ENCODE data around the gene TESK2.

DNA sequence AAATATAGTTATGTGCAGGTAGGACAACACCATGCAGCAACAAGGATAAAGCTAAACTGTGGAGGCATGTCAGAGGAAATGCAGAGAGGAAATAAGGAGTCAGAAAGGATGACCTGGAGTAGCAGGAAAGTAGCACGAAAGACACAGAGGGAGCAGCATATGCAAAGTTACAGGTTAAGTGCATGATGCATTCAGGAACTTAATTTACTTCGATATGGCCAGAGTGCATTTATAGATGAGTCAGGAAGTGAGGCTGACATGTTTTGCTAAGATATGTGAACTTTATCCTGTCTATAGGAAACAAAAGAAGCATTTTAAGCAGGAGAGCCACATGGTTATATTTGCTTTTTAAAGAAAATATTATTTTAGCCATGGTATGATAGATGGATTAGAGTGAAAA lies 135.3 kb downstream of the TESK2 start:
- TF ChIP-seq, protein P1, sequence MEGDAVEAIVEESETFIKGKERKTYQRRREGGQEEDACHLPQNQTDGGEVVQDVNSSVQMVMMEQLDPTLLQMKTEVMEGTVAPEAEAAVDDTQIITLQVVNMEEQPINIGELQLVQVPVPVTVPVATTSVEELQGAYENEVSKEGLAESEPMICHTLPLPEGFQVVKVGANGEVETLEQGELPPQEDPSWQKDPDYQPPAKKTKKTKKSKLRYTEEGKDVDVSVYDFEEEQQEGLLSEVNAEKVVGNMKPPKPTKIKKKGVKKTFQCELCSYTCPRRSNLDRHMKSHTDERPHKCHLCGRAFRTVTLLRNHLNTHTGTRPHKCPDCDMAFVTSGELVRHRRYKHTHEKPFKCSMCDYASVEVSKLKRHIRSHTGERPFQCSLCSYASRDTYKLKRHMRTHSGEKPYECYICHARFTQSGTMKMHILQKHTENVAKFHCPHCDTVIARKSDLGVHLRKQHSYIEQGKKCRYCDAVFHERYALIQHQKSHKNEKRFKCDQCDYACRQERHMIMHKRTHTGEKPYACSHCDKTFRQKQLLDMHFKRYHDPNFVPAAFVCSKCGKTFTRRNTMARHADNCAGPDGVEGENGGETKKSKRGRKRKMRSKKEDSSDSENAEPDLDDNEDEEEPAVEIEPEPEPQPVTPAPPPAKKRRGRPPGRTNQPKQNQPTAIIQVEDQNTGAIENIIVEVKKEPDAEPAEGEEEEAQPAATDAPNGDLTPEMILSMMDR (IDR thresholded peaks at IDR 0.05; ENCODE audit: poor library complexity, severe bottlenecking): no peak
- TF ChIP-seq TAF1 (IDR thresholded peaks at IDR 0.05; ENCODE audit: low read depth) (no peak), SMC3 (conservative IDR thresholded peaks at IDR 0.05; ENCODE audit: poor library complexity) (no peak), EP300 (conservative IDR thresholded peaks at IDR 0.05; ENCODE audit: poor library complexity, severe bottlenecking) (no peak), EZH2 (IDR thresholded peaks at IDR 0.05; ENCODE audit: borderline replicate concordance, insufficient read depth, low read length, poor library complexity, severe bottlenecking) (no peak), POLR2AphosphoS5 (IDR thresholded peaks at IDR 0.05) (no peak), MXI1 (conservative IDR thresholded peaks at IDR 0.05; ENCODE audit: poor library complexity, severe bottlenecking) (no peak), RAD21 (conservative IDR thresholded peaks at IDR 0.05) (no peak)
- TF ChIP-seq, protein P2, sequence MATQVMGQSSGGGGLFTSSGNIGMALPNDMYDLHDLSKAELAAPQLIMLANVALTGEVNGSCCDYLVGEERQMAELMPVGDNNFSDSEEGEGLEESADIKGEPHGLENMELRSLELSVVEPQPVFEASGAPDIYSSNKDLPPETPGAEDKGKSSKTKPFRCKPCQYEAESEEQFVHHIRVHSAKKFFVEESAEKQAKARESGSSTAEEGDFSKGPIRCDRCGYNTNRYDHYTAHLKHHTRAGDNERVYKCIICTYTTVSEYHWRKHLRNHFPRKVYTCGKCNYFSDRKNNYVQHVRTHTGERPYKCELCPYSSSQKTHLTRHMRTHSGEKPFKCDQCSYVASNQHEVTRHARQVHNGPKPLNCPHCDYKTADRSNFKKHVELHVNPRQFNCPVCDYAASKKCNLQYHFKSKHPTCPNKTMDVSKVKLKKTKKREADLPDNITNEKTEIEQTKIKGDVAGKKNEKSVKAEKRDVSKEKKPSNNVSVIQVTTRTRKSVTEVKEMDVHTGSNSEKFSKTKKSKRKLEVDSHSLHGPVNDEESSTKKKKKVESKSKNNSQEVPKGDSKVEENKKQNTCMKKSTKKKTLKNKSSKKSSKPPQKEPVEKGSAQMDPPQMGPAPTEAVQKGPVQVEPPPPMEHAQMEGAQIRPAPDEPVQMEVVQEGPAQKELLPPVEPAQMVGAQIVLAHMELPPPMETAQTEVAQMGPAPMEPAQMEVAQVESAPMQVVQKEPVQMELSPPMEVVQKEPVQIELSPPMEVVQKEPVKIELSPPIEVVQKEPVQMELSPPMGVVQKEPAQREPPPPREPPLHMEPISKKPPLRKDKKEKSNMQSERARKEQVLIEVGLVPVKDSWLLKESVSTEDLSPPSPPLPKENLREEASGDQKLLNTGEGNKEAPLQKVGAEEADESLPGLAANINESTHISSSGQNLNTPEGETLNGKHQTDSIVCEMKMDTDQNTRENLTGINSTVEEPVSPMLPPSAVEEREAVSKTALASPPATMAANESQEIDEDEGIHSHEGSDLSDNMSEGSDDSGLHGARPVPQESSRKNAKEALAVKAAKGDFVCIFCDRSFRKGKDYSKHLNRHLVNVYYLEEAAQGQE (IDR thresholded peaks at IDR 0.05; ENCODE audit: borderline replicate concordance): no peak

All from neural cell (in vitro differentiated cells).